Measurements from ENCODE around the gene MARK1.
"Not testable (repeated sequence)": the region's sequence is repeated elsewhere in the genome, so short reads cannot be mapped to it uniquely, and the experiment has no call there.

GRCh38 chr1:220683716-220684115, 155.8 kb downstream of the MARK1 start:
- not testable (repeated sequence) for TF ChIP-seq EP300, CTCF, POLR2A (IDR thresholded peaks at IDR 0.05)

Data from tibial nerve (tissue), 4 donors.